GM12891 (cell line): ENCODE measurements around the gene SPRING1.

Source experiments
- POLR2A ChIP-seq: IDR thresholded peaks from 2 replicates; pipeline ENCODE4 v1.6.1; 2011; ENCODE audit warnings: low read depth, low read length, control low read depth
- POLR2AphosphoS5 ChIP-seq: IDR thresholded peaks from 2 replicates; pipeline ENCODE4 v1.6.1; 2011; ENCODE audit warnings: low read depth, low read length, control low read depth
- TAF1 ChIP-seq: IDR thresholded peaks from 2 replicates; pipeline ENCODE4 v1.6.1; 2011; ENCODE audit warnings: low read depth, low read length, control low read depth

GRCh38 chr12:116712458-116713303 is 25.2 kb downstream of the SPRING1 start:
- TF ChIP-seq POLR2AphosphoS5 (no peak), TAF1 (no peak), POLR2A (no peak)
